NCI-H1417 (cell line): Measurements from ENCODE around the gene EEF1E1.
A peak's percentile ranks its signal among the peaks of the same experiment; 100 is the strongest.
"Not testable (repeated sequence)": the region's sequence is repeated elsewhere in the genome, so short reads cannot be mapped to it uniquely, and the experiment has no call there.

Experiments
- DNase-seq, 3 experiments: peaks; one replicate each; lab custom pipeline; 2025; lab: John Stamatoyannopoulos, UW

The EEF1E1 gene

DNA sequence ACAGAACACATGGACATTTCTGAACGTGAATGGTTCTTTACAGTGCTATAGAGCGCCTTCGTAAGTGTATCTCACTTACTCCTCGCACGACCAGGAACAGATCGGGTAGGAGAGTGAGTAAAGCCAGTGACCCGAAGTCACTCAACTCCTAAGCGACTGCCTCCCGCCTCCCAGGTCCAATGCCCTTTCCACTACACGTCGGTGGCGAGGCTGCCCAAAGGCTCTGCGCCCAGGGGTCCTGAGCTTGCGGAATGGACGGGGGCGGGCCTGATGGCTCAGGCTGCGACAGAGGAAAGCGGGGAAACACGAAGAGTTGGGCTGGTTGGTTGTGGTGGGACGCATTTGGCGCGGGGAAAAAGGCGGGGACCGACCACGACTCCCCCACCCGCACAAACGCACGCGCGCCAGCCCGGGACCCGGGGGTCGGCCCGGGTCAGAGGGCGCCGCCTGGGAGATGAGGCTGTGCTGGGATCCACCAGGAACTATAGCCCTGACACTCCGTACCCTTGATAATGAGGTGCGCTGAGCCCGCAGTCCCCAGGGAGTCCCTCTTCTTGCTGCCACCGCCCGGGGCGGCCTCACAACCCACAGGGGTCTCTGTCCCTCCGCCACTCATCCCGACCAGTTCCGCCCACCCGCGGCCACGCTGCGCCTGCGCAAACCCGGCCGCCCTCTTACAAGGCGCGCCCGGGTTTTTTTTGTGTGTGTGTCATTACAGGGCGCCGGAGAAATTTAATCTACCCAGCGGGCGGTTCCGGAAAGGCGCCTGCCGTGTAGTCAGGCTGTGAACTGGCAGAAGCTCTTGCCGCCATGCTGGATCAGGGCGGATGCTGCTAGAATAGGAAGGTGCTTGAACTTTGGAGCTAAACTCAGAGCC is 38.3 kb downstream of the EEF1E1 start, which contains the start of gene BLOC1S5:
BLOC1S5 (minus strand) TSS at position 629 of the 877 bp plus-strand sequence; CDS start at position 616, 13 bp downstream.
- peak; percentile 96 to 99 (median 98) for DNase-seq

- no peak for DNase-seq
Observed at GRCh38 chr6:8061736-8062135, 40.6 kb downstream of the EEF1E1 start.

GRCh38 chr6:8060346-8060745 is 42.0 kb downstream of the EEF1E1 start:
- no peak for DNase-seq

DNA sequence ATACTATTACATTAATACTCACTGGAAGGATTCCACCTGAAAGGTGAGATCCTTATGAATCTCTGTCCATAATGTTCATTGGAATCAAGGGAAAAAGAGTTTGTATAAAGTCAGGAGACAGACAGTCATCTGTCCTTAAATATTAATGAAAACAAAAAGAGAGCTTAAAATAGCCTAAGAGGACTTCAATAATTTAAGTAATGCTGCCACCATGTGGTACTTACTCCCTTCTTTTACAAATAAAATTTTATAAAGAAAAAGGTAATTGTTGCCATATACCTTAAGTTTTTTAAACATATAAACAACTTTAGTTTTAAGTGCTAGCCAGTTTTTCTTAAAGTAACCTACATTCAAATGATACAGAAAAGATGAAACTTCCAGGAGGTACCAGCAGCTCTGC is 43.2 kb downstream of the EEF1E1 start:
- peak in 1 of 3 experiments; percentile 26 for DNase-seq

- DNase-seq: no peak
Observed at GRCh38 chr6:8057793-8058192, 44.6 kb downstream of the EEF1E1 start.

- no peak for DNase-seq
Observed at GRCh38 chr6:8057263-8057662, 45.1 kb downstream of the EEF1E1 start.

GRCh38 chr6:8054276-8054675 is 48.1 kb downstream of the EEF1E1 start:
- no peak for DNase-seq

DNA sequence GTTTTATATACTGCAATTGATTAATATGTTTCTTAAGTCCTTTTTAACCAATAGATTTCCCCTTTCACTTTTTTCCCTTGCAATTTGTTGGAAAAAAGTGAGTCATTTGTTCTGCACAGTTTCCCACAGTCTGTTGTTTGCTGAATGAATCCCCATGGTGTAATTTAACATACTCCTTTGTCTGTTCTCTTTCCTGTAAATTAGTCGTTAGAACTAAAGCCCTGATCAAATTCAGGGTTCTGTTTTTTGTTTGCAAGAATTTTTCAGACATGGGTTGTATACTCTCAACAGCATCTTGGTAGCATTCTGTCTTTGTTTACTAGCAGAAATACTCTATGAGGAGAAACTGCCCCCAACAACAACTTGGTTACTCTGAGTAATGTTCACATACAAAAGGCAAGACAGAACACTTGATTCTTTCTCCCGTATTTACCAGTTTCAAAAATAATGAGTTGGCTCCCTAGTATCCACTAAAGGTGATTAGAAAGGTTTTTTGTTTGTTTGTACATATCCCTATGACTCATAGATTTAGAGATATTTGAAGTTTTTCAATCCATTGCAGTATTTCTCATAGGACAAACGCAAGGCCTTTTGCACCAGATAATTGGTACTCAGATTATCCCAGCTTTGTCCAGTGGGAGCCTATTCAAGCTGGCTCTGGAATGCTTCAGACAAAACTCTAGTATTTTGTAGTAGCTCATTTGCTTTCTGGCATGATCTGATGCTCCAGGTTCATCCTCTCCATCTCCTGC is 54.6 kb downstream of the EEF1E1 start:
- DNase-seq: peak in 1 of 3 experiments; percentile 6

- not testable (repeated sequence) for DNase-seq
Observed at GRCh38 chr6:8045769-8046168, 56.6 kb downstream of the EEF1E1 start.

GRCh38 chr6:8043221-8043620 is 59.1 kb downstream of the EEF1E1 start:
- DNase-seq: no peak

DNA sequence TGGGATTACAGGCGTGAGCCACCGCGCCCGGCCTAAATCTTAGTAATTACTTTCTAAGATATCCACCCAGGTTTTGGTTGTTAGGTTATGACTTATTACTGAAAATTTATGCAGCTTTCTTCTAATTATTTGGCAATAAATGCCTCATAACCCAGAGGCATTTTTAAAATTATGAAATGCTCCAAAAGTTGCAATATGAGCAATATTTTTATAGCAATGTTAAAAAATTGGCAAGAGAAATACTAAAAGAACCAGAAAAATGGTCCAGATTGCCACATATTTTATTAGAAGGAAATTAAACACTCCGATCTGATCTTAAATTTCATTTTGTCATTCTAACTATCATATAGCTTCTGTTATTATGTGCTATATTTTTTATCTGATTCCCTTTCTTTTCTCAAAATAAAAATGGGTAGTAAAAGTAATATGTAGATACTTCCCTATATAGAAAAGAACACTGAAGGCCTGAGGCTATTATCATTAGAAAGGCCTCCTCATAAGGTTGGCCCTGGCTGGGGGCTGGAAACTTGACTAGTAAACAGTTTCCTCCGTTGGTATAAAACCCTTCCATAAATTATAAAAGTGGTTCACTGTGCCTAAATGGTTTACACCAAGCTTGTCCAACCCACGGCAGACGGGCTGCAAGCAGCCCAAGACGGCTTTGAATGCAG is 60.3 kb downstream of the EEF1E1 start:
- no peak for DNase-seq

GRCh38 chr6:8034107-8034506 is 68.2 kb downstream of the EEF1E1 start:
- DNase-seq: not testable (repeated sequence)

- no peak for DNase-seq
Observed at GRCh38 chr6:8030920-8031319, 71.4 kb downstream of the EEF1E1 start.
